Activated CD4-positive, alpha-beta T cell treated with anti-CD3 and anti-CD28 coated beads for 36 hours (primary cell): Measurements from ENCODE around the gene SYNE1. TPM values are rescaled to one million over a fixed set of nuclear protein-coding genes. Genes with fewer than 3 reads are reported as not detected.

Experiments
- ATAC-seq: fragments of 200-7000 bp; cut with Tn5 transposase; one replicate; pipeline ENCODE4 v1.10.0; 2021; ENCODE audit warnings: mild to moderate bottlenecking, moderate library complexity
- CTCF ChIA-PET: fragments of 350-600 bp; sonication (Branson Sonifier 250); formaldehyde crosslinking; loops from one replicate; lab custom pipeline; 2021; ENCODE audit warnings: antibody characterized with exemption; lab: Charles Lee
- POLR2A ChIA-PET: fragments of 350-600 bp; sonication (Branson Sonifier 250); formaldehyde crosslinking; loops from one replicate; lab custom pipeline; 2021; ENCODE audit warnings: antibody characterized with exemption, inconsistent platforms; lab: Charles Lee
- DNase-seq: peaks from one replicate; pipeline ENCODE4 v3.0.0-alpha.2; 2020
- H3K27ac Mint-ChIP-seq: one replicate; pipeline ENCODE4 v1.8.0; 2021; ENCODE audit warnings: mixed read lengths
- H3K27me3 Mint-ChIP-seq: one replicate; pipeline ENCODE4 v1.8.0; 2021; ENCODE audit warnings: mixed read lengths
- H3K36me3 Mint-ChIP-seq: one replicate; pipeline ENCODE4 v1.8.0; 2021; ENCODE audit warnings: low read depth, mixed read lengths
- H3K4me1 Mint-ChIP-seq: one replicate; pipeline ENCODE4 v1.8.0; 2021; ENCODE audit warnings: mixed read lengths
- H3K4me3 Mint-ChIP-seq: one replicate; pipeline ENCODE4 v1.8.0; 2021; ENCODE audit warnings: mild to moderate bottlenecking, moderate library complexity, mixed read lengths
- H3K9me3 Mint-ChIP-seq: one replicate; pipeline ENCODE4 v1.8.0; 2021; ENCODE audit warnings: low read depth, mixed read lengths
- intact Hi-C, 2 experiments: fragments of 100-400 bp; cut with DNase I in 1 of 2; cut with micrococcal nuclease in 1 of 2; formaldehyde crosslinking; loops; one replicate each; pipeline versions ENCODE4 v1.14.2 to v1.15.1; 2022 to 2024; cut with DNase I, micrococcal nuclease
- total RNA-seq, 2 experiments: library from RNA; stranded (reverse); gene quantifications; one replicate each; pipeline ENCODE4 v1.2.3, GENCODE V29; 2021

SYNE1 gene
- total RNA-seq, 2 experiments from 2014 or later, result 20.8 to 21.9 TPM

- no peaks in the 10 kb centered on the region for H3K4me1 Mint-ChIP-seq
- ChIA-PET CTCF (no interaction called here), POLR2A (no interaction called here)
- H3K27me3 Mint-ChIP-seq, result peaks cover 2% of the 10 kb centered on the region
- DNase-seq (no peak), ATAC-seq (no peak)
- no peaks in the 10 kb centered on the region for H3K36me3 Mint-ChIP-seq
- no peak overlapping the region for H3K27ac Mint-ChIP-seq
- H3K9me3 Mint-ChIP-seq, result no peaks in the 10 kb centered on the region
- no peak overlapping the region for H3K4me3 Mint-ChIP-seq
- intact Hi-C loops, result no loop called here
Measured at GRCh38 chr6:152587473-152587872, 49.7 kb downstream of the SYNE1 start.

GRCh38 chr6:152585236-152585635 is 51.9 kb downstream of the SYNE1 start:
- Mint-ChIP-seq H3K4me3 (no peak overlapping the region), H3K4me1 (no peaks in the 10 kb centered on the region), H3K27me3 (peaks cover 2% of the 10 kb centered on the region), H3K9me3 (no peaks in the 10 kb centered on the region), H3K27ac (no peak overlapping the region), H3K36me3 (no peaks in the 10 kb centered on the region)
- ChIA-PET POLR2A (no interaction called here), CTCF (no interaction called here)
- no peak for DNase-seq
- ATAC-seq, result no peak
- intact Hi-C loops, result no loop called here

- intact Hi-C loops, result no loop called here
- ChIA-PET POLR2A (no interaction called here), CTCF (no interaction called here)
- peaks cover 2% of the 10 kb centered on the region for H3K27me3 Mint-ChIP-seq
- DNase-seq (no peak), ATAC-seq (no peak)
- H3K4me3 Mint-ChIP-seq, result no peak overlapping the region
- no peaks in the 10 kb centered on the region for H3K4me1 Mint-ChIP-seq
- H3K36me3 Mint-ChIP-seq, result no peaks in the 10 kb centered on the region
- no peak overlapping the region for H3K27ac Mint-ChIP-seq
- no peaks in the 10 kb centered on the region for H3K9me3 Mint-ChIP-seq
Measured at GRCh38 chr6:152583888-152584287, 53.3 kb downstream of the SYNE1 start.

GRCh38 chr6:152576525-152576924 is 60.6 kb downstream of the SYNE1 start:
- no peaks in the 10 kb centered on the region for H3K27me3 Mint-ChIP-seq
- ATAC-seq (no peak), DNase-seq (no peak)
- H3K27ac Mint-ChIP-seq, result no peak overlapping the region
- H3K36me3 Mint-ChIP-seq, result no peaks in the 10 kb centered on the region
- POLR2A ChIA-PET, result no interaction called here
- no peak overlapping the region for H3K4me3 Mint-ChIP-seq
- CTCF ChIA-PET, result no interaction called here
- no peaks in the 10 kb centered on the region for H3K9me3 Mint-ChIP-seq
- H3K4me1 Mint-ChIP-seq, result no peaks in the 10 kb centered on the region
- intact Hi-C loops, result no loop called here

- Mint-ChIP-seq H3K27ac (no peak overlapping the region), H3K27me3 (peaks cover under 1% of the 10 kb centered on the region), H3K4me3 (no peak overlapping the region), H3K36me3 (no peaks in the 10 kb centered on the region), H3K9me3 (no peaks in the 10 kb centered on the region), H3K4me1 (no peaks in the 10 kb centered on the region)
- ChIA-PET POLR2A (no interaction called here), CTCF (interaction anchor here (1.0 kb wide), 1 partner anchor 16 kb away, joined by 3 read pairs; no protein-coding TSS in a partner anchor)
- ATAC-seq (no peak), DNase-seq (no peak)
- intact Hi-C loops, result no loop called here
Measured at GRCh38 chr6:152575621-152576150, 61.5 kb downstream of the SYNE1 start.

GRCh38 chr6:152575161-152575560 is 62.0 kb downstream of the SYNE1 start:
- ATAC-seq (no peak), DNase-seq (no peak)
- CTCF ChIA-PET, result interaction anchor here (1.0 kb wide), 2 partner anchors 16 to 90 kb away, joined by 3 read pairs; no protein-coding TSS in a partner anchor
- H3K4me1 Mint-ChIP-seq, result no peaks in the 10 kb centered on the region
- H3K27me3 Mint-ChIP-seq, result peaks cover 2% of the 10 kb centered on the region
- POLR2A ChIA-PET, result no interaction called here
- no peaks in the 10 kb centered on the region for H3K36me3 Mint-ChIP-seq
- H3K9me3 Mint-ChIP-seq, result no peaks in the 10 kb centered on the region
- intact Hi-C loops, result no loop called here
- no peak overlapping the region for H3K27ac Mint-ChIP-seq
- no peak overlapping the region for H3K4me3 Mint-ChIP-seq

GRCh38 chr6:152573762-152574161 is 63.4 kb downstream of the SYNE1 start:
- H3K9me3 Mint-ChIP-seq, result no peaks in the 10 kb centered on the region
- DNase-seq (no peak), ATAC-seq (no peak)
- H3K4me1 Mint-ChIP-seq, result no peaks in the 10 kb centered on the region
- H3K36me3 Mint-ChIP-seq, result no peaks in the 10 kb centered on the region
- CTCF ChIA-PET, result no interaction called here
- H3K27ac Mint-ChIP-seq, result no peak overlapping the region
- POLR2A ChIA-PET, result no interaction called here
- peaks cover 2% of the 10 kb centered on the region for H3K27me3 Mint-ChIP-seq
- intact Hi-C loops, result no loop called here
- no peak overlapping the region for H3K4me3 Mint-ChIP-seq

GRCh38 chr6:152572338-152573088 is 64.6 kb downstream of the SYNE1 start:
- no peak overlapping the region for H3K27ac Mint-ChIP-seq
- intact Hi-C loops, result no loop called here
- CTCF ChIA-PET, result interaction anchor here (0.6 kb wide), 1 partner anchor 18 kb away, joined by 4 read pairs; no protein-coding TSS in a partner anchor

GRCh38 chr6:152571943-152572337 is 65.2 kb downstream of the SYNE1 start:
- H3K9me3 Mint-ChIP-seq, result no peaks in the 10 kb centered on the region
- H3K4me1 Mint-ChIP-seq, result no peaks in the 10 kb centered on the region
- no peak overlapping the region for H3K4me3 Mint-ChIP-seq
- CTCF ChIA-PET, result interaction anchor here (0.6 kb wide), 1 partner anchor 17 kb away, joined by 4 read pairs; no protein-coding TSS in a partner anchor
- H3K27me3 Mint-ChIP-seq, result peaks cover 2% of the 10 kb centered on the region
- DNase-seq (no peak), ATAC-seq (no peak)
- H3K36me3 Mint-ChIP-seq, result no peaks in the 10 kb centered on the region
- H3K27ac Mint-ChIP-seq, result no peak overlapping the region
- intact Hi-C loops, result no loop called here
- POLR2A ChIA-PET, result no interaction called here

More at GRCh38 chr6:152572338-152573088, 64.6 kb downstream of the SYNE1 start:
- no peaks in the 10 kb centered on the region for H3K36me3 Mint-ChIP-seq
- DNase-seq, result no peak
- H3K4me3 Mint-ChIP-seq, result no peak overlapping the region
- H3K27me3 Mint-ChIP-seq, result peaks cover 2% of the 10 kb centered on the region
- H3K4me1 Mint-ChIP-seq, result no peaks in the 10 kb centered on the region
- ATAC-seq, result no peak
- H3K9me3 Mint-ChIP-seq, result no peaks in the 10 kb centered on the region
- POLR2A ChIA-PET, result no interaction called here

- no peaks in the 10 kb centered on the region for H3K4me1 Mint-ChIP-seq
- CTCF ChIA-PET, result no interaction called here
Measured at GRCh38 chr6:152571089-152571488, 66.1 kb downstream of the SYNE1 start.

GRCh38 chr6:152566103-152566875 is 70.9 kb downstream of the SYNE1 start:
- Mint-ChIP-seq H3K4me1 (no peaks in the 10 kb centered on the region), H3K36me3 (no peaks in the 10 kb centered on the region), H3K27me3 (peaks cover 2% of the 10 kb centered on the region), H3K4me3 (no peak overlapping the region), H3K9me3 (no peaks in the 10 kb centered on the region), H3K27ac (no peak overlapping the region)
- CTCF ChIA-PET, result no interaction called here
- POLR2A ChIA-PET, result no interaction called here
- ATAC-seq, result no peak
- no peak for DNase-seq
- intact Hi-C loops, result no loop called here

More at GRCh38 chr6:152571089-152571488, 66.1 kb downstream of the SYNE1 start:
- Mint-ChIP-seq H3K4me3 (no peak overlapping the region), H3K27ac (no peak overlapping the region), H3K27me3 (peaks cover 2% of the 10 kb centered on the region), H3K9me3 (no peaks in the 10 kb centered on the region), H3K36me3 (no peaks in the 10 kb centered on the region)
- POLR2A ChIA-PET, result interaction anchor here (0.8 kb wide), 1 partner anchor 123 kb away, joined by 3 read pairs; no protein-coding TSS in a partner anchor
- ATAC-seq (no peak), DNase-seq (no peak)
- intact Hi-C loops, result no loop called here
